ENCODE data around the gene FBF1. TPM values are rescaled to one million over a fixed set of nuclear protein-coding genes. Genes with fewer than 3 reads are reported as not detected.

Gene FBF1
- total and polyA plus RNA-seq, 2 of the 8 experiments (the other 6 are each of a cell fraction or from before 2014, with no cell fraction given): 8.1 to 13.1 TPM

- no peak for TF ChIP-seq CBX8 (IDR thresholded peaks at IDR 0.05; ENCODE audit: borderline replicate concordance, low read depth, low read length)
- no peak for TF ChIP-seq CHD2 (IDR thresholded peaks at IDR 0.05; ENCODE audit: low read length)
- no peak for TF ChIP-seq CHD1 (IDR thresholded peaks at IDR 0.05; ENCODE audit: low read depth, low read length)
- no peak for TF ChIP-seq TEAD4 (IDR thresholded peaks at IDR 0.05; ENCODE audit: low read depth, low read length)
- TF ChIP-seq BCL11A (IDR thresholded peaks at IDR 0.05; ENCODE audit: low read depth in 2 of 2, low read length in 2 of 2): no peak
- TF ChIP-seq, protein P1, sequence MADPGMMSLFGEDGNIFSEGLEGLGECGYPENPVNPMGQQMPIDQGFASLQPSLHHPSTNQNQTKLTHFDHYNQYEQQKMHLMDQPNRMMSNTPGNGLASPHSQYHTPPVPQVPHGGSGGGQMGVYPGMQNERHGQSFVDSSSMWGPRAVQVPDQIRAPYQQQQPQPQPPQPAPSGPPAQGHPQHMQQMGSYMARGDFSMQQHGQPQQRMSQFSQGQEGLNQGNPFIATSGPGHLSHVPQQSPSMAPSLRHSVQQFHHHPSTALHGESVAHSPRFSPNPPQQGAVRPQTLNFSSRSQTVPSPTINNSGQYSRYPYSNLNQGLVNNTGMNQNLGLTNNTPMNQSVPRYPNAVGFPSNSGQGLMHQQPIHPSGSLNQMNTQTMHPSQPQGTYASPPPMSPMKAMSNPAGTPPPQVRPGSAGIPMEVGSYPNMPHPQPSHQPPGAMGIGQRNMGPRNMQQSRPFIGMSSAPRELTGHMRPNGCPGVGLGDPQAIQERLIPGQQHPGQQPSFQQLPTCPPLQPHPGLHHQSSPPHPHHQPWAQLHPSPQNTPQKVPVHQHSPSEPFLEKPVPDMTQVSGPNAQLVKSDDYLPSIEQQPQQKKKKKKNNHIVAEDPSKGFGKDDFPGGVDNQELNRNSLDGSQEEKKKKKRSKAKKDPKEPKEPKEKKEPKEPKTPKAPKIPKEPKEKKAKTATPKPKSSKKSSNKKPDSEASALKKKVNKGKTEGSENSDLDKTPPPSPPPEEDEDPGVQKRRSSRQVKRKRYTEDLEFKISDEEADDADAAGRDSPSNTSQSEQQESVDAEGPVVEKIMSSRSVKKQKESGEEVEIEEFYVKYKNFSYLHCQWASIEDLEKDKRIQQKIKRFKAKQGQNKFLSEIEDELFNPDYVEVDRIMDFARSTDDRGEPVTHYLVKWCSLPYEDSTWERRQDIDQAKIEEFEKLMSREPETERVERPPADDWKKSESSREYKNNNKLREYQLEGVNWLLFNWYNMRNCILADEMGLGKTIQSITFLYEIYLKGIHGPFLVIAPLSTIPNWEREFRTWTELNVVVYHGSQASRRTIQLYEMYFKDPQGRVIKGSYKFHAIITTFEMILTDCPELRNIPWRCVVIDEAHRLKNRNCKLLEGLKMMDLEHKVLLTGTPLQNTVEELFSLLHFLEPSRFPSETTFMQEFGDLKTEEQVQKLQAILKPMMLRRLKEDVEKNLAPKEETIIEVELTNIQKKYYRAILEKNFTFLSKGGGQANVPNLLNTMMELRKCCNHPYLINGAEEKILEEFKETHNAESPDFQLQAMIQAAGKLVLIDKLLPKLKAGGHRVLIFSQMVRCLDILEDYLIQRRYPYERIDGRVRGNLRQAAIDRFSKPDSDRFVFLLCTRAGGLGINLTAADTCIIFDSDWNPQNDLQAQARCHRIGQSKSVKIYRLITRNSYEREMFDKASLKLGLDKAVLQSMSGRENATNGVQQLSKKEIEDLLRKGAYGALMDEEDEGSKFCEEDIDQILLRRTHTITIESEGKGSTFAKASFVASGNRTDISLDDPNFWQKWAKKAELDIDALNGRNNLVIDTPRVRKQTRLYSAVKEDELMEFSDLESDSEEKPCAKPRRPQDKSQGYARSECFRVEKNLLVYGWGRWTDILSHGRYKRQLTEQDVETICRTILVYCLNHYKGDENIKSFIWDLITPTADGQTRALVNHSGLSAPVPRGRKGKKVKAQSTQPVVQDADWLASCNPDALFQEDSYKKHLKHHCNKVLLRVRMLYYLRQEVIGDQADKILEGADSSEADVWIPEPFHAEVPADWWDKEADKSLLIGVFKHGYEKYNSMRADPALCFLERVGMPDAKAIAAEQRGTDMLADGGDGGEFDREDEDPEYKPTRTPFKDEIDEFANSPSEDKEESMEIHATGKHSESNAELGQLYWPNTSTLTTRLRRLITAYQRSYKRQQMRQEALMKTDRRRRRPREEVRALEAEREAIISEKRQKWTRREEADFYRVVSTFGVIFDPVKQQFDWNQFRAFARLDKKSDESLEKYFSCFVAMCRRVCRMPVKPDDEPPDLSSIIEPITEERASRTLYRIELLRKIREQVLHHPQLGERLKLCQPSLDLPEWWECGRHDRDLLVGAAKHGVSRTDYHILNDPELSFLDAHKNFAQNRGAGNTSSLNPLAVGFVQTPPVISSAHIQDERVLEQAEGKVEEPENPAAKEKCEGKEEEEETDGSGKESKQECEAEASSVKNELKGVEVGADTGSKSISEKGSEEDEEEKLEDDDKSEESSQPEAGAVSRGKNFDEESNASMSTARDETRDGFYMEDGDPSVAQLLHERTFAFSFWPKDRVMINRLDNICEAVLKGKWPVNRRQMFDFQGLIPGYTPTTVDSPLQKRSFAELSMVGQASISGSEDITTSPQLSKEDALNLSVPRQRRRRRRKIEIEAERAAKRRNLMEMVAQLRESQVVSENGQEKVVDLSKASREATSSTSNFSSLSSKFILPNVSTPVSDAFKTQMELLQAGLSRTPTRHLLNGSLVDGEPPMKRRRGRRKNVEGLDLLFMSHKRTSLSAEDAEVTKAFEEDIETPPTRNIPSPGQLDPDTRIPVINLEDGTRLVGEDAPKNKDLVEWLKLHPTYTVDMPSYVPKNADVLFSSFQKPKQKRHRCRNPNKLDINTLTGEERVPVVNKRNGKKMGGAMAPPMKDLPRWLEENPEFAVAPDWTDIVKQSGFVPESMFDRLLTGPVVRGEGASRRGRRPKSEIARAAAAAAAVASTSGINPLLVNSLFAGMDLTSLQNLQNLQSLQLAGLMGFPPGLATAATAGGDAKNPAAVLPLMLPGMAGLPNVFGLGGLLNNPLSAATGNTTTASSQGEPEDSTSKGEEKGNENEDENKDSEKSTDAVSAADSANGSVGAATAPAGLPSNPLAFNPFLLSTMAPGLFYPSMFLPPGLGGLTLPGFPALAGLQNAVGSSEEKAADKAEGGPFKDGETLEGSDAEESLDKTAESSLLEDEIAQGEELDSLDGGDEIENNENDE (IDR thresholded peaks at IDR 0.05; ENCODE audit: insufficient replicate concordance, low read length): no peak
- no peak for TF ChIP-seq KDM4A (IDR thresholded peaks at IDR 0.05; ENCODE audit: low read depth, low read length, severe bottlenecking)
- no peak for TF ChIP-seq SRF (IDR thresholded peaks at IDR 0.05; ENCODE audit: low read depth, low read length)
- no peak for TF ChIP-seq BACH1 (IDR thresholded peaks at IDR 0.05; ENCODE audit: low read length)
- TF ChIP-seq KDM5A (IDR thresholded peaks at IDR 0.05; ENCODE audit: low read length): no peak
Observed at GRCh38 chr17:75902406-75902805, 38.4 kb downstream of the FBF1 start (continued).
